Measurements from ENCODE around the gene UGGT1. TPM values are rescaled to one million over a fixed set of nuclear protein-coding genes. Genes with fewer than 3 reads are reported as not detected.

Gene UGGT1
- polyA plus RNA-seq, 1 donor (not counting 4 experiments of a cell fraction or from before 2014, with no cell fraction given), result 26.7 TPM

DNA sequence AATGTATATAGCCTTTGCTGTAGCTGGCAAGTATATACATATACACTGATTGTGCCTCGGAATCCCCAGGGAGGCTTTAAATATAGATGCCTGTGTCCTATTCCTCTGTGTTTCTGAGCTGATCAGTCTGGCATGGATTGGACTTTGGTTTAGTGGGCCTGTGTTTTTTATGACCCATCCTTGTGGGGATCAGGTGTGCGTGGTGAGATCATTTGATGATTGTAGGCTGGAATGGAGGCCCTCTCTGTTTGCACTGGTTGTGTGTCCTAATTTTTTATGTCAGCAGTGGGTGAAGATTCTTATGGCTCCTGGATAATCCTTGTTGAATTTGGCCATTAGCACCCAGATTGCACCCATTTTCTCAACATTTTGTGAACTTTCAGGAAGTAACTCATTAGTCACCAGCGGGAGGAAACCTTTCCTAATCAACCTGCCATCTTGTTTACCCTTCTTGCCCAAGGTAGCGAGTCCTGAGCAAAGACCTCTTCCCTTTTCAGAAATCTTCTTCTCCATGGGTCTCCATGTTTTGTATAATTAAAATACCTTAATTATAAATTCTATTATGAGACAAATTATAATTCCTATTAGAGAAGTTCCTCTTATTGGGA, 75.8 kb downstream of the UGGT1 start:
- H3K9me3 ChIP-seq (ENCODE audit: control insufficient read depth, low read depth, low read length), result no peaks in the 10 kb centered on the region
- no peak overlapping the region for H3K4me2 ChIP-seq (ENCODE audit: control insufficient read depth, extremely low read depth, insufficient read depth, low read depth, low read length)
- no peak for TF ChIP-seq EZH2 (IDR thresholded peaks at IDR 0.05; ENCODE audit: low read length)
- TF ChIP-seq, protein P1, sequence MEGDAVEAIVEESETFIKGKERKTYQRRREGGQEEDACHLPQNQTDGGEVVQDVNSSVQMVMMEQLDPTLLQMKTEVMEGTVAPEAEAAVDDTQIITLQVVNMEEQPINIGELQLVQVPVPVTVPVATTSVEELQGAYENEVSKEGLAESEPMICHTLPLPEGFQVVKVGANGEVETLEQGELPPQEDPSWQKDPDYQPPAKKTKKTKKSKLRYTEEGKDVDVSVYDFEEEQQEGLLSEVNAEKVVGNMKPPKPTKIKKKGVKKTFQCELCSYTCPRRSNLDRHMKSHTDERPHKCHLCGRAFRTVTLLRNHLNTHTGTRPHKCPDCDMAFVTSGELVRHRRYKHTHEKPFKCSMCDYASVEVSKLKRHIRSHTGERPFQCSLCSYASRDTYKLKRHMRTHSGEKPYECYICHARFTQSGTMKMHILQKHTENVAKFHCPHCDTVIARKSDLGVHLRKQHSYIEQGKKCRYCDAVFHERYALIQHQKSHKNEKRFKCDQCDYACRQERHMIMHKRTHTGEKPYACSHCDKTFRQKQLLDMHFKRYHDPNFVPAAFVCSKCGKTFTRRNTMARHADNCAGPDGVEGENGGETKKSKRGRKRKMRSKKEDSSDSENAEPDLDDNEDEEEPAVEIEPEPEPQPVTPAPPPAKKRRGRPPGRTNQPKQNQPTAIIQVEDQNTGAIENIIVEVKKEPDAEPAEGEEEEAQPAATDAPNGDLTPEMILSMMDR (optimal IDR thresholded peaks at IDR 0.05 in 1 of 3, IDR thresholded peaks at IDR 0.05 in 1 of 3, conservative IDR thresholded peaks at IDR 0.05 in 1 of 3; ENCODE audit: extremely low read depth in 1 of 3, insufficient read depth in 2 of 3, low read length in 3 of 3), result no peak
- H3K79me2 ChIP-seq (ENCODE audit: control insufficient read depth, insufficient read depth, low read length), result peaks cover 1% of the 10 kb centered on the region
- DNase-seq (ENCODE audit: low read depth, low spot score), result no peak
- no peaks in the 10 kb centered on the region for H3K9me1 ChIP-seq (ENCODE audit: control insufficient read depth, extremely low read depth, insufficient read depth, low read length)
- no peaks in the 10 kb centered on the region for H3K4me1 ChIP-seq (ENCODE audit: control insufficient read depth, extremely low read depth, insufficient read depth, low read length)
- no peak overlapping the region for H3K4me3 ChIP-seq (ENCODE audit: control insufficient read depth in 2 of 3, extremely low read depth in 1 of 3, insufficient read depth in 2 of 3, low read depth in 1 of 3, low read length in 3 of 3)
- H3K27ac ChIP-seq (ENCODE audit: control insufficient read depth, insufficient read depth, low read length), result no peak overlapping the region
- H4K20me1 ChIP-seq (ENCODE audit: control insufficient read depth, extremely low read depth, insufficient read depth, low read length), result no peaks in the 10 kb centered on the region
- dilution Hi-C loops (cut with MboI; ENCODE audit: extremely low pct_ligation_motif_present, low sequenced_read_pairs), result no loop called here
- no peak overlapping the region for H3K9ac ChIP-seq (ENCODE audit: control insufficient read depth, extremely low read depth, insufficient read depth, low read length)
- H3K36me3 ChIP-seq (ENCODE audit: control insufficient read depth in 2 of 2, extremely low read depth in 1 of 2, insufficient read depth in 2 of 2, low read length in 2 of 2), result peaks cover 21 to 25% of the 10 kb centered on the region in 2 experiments
- FAIRE-seq, result no peak
- no peaks in the 10 kb centered on the region for H3K27me3 ChIP-seq (ENCODE audit: control insufficient read depth, extremely low read depth, insufficient read depth, low read length)
- no peak overlapping the region for H2AFZ ChIP-seq (ENCODE audit: control insufficient read depth, low read length)

DNA sequence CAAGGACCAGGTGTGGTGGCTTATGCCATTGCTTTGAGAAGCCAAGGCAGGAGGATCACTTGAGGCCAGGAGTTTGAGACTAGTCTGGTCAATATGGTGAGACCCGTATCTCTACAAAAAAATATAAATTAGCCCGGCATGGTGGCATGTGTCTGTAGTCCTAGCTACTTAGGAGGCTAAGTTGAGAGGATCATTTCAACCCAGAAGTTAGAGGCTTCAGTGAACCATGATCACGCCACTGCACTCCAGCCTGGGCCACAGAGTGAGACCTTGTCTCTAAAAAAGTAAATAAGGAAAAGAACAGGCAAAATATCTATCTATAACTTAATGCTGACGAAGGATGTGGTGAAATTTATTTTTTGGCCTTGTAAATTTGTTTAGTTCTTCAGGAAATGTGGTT, 78.1 kb downstream of the UGGT1 start:
- no peaks in the 10 kb centered on the region for H3K27me3 ChIP-seq (ENCODE audit: control insufficient read depth, extremely low read depth, insufficient read depth, low read length)
- H3K36me3 ChIP-seq (ENCODE audit: control insufficient read depth in 2 of 2, extremely low read depth in 1 of 2, insufficient read depth in 2 of 2, low read length in 2 of 2), result peaks cover 27 to 37% of the 10 kb centered on the region in 2 experiments
- H3K27ac ChIP-seq (ENCODE audit: control insufficient read depth, insufficient read depth, low read length), result no peak overlapping the region
- no peak overlapping the region for H3K9ac ChIP-seq (ENCODE audit: control insufficient read depth, extremely low read depth, insufficient read depth, low read length)
- no peaks in the 10 kb centered on the region for H3K79me2 ChIP-seq (ENCODE audit: control insufficient read depth, insufficient read depth, low read length)
- dilution Hi-C loops (cut with MboI; ENCODE audit: extremely low pct_ligation_motif_present, low sequenced_read_pairs), result no loop called here
- no peaks in the 10 kb centered on the region for H3K9me3 ChIP-seq (ENCODE audit: control insufficient read depth, low read depth, low read length)
- no peaks in the 10 kb centered on the region for H3K9me1 ChIP-seq (ENCODE audit: control insufficient read depth, extremely low read depth, insufficient read depth, low read length)
- H3K4me2 ChIP-seq (ENCODE audit: control insufficient read depth, extremely low read depth, insufficient read depth, low read depth, low read length), result no peak overlapping the region
- FAIRE-seq, result no peak
- H4K20me1 ChIP-seq (ENCODE audit: control insufficient read depth, extremely low read depth, insufficient read depth, low read length), result no peaks in the 10 kb centered on the region
- no peak overlapping the region for H2AFZ ChIP-seq (ENCODE audit: control insufficient read depth, low read length)
- TF ChIP-seq, protein P1 (optimal IDR thresholded peaks at IDR 0.05 in 1 of 3, IDR thresholded peaks at IDR 0.05 in 1 of 3, conservative IDR thresholded peaks at IDR 0.05 in 1 of 3; ENCODE audit: extremely low read depth in 1 of 3, insufficient read depth in 2 of 3, low read length in 3 of 3), result no peak
- TF ChIP-seq EZH2 (IDR thresholded peaks at IDR 0.05; ENCODE audit: low read length), result no peak
- H3K4me3 ChIP-seq (ENCODE audit: control insufficient read depth in 2 of 3, extremely low read depth in 1 of 3, insufficient read depth in 2 of 3, low read depth in 1 of 3, low read length in 3 of 3), result no peak overlapping the region
- H3K4me1 ChIP-seq (ENCODE audit: control insufficient read depth, extremely low read depth, insufficient read depth, low read length), result no peaks in the 10 kb centered on the region
- DNase-seq (ENCODE audit: low read depth, low spot score), result no peak

All from keratinocyte (primary cell).